Activated CD4-positive, alpha-beta T cell treated with anti-CD3 and anti-CD28 coated beads for 36 hours (primary cell): Measurements from ENCODE around the gene CYFIP2. TPM values are rescaled to one million over a fixed set of nuclear protein-coding genes. Genes with fewer than 3 reads are reported as not detected.
A peak's percentile ranks its signal among the peaks of the same experiment; 100 is the strongest.

Experiments used
- ATAC-seq: fragments of 200-7000 bp; cut with Tn5 transposase; one replicate; pipeline ENCODE4 v1.10.0; 2021; ENCODE audit warnings: mild to moderate bottlenecking, moderate library complexity
- CTCF ChIA-PET: fragments of 350-600 bp; sonication (Branson Sonifier 250); formaldehyde crosslinking; loops from one replicate; lab custom pipeline; 2021; ENCODE audit warnings: antibody characterized with exemption; lab: Charles Lee
- POLR2A ChIA-PET: fragments of 350-600 bp; sonication (Branson Sonifier 250); formaldehyde crosslinking; loops from one replicate; lab custom pipeline; 2021; ENCODE audit warnings: antibody characterized with exemption, inconsistent platforms; lab: Charles Lee
- DNase-seq: peaks from one replicate; pipeline ENCODE4 v3.0.0-alpha.2; 2020
- H3K27ac Mint-ChIP-seq: one replicate; pipeline ENCODE4 v1.8.0; 2021; ENCODE audit warnings: mixed read lengths
- H3K27me3 Mint-ChIP-seq: one replicate; pipeline ENCODE4 v1.8.0; 2021; ENCODE audit warnings: mixed read lengths
- H3K36me3 Mint-ChIP-seq: one replicate; pipeline ENCODE4 v1.8.0; 2021; ENCODE audit warnings: low read depth, mixed read lengths
- H3K4me1 Mint-ChIP-seq: one replicate; pipeline ENCODE4 v1.8.0; 2021; ENCODE audit warnings: mixed read lengths
- H3K4me3 Mint-ChIP-seq: one replicate; pipeline ENCODE4 v1.8.0; 2021; ENCODE audit warnings: mild to moderate bottlenecking, moderate library complexity, mixed read lengths
- H3K9me3 Mint-ChIP-seq: one replicate; pipeline ENCODE4 v1.8.0; 2021; ENCODE audit warnings: low read depth, mixed read lengths
- intact Hi-C, 2 experiments: fragments of 100-400 bp; cut with DNase I in 1 of 2; cut with micrococcal nuclease in 1 of 2; formaldehyde crosslinking; loops; one replicate each; pipeline versions ENCODE4 v1.14.2 to v1.15.1; 2022 to 2024; cut with DNase I, micrococcal nuclease
- total RNA-seq, 2 experiments: library from RNA; stranded (reverse); gene quantifications; one replicate each; pipeline ENCODE4 v1.2.3, GENCODE V29; 2021

Gene CYFIP2
- total RNA-seq, 2 experiments from 2014 or later = 277 to 526 TPM

GRCh38 chr5:157354800-157355199 lies 88.9 kb downstream of the CYFIP2 start:
- ATAC-seq (no peak), DNase-seq (no peak)
- ChIA-PET CTCF (interaction anchor here (0.7 to 1.7 kb wide), 5 partner anchors 10 to 98 kb away, joined by 3 to 7 read pairs (median 4); no protein-coding TSS in a partner anchor), POLR2A (no interaction called here)
- Mint-ChIP-seq H3K36me3 (peaks cover 77% of the 10 kb centered on the region), H3K9me3 (no peaks in the 10 kb centered on the region), H3K27ac (peak overlapping the region; percentile 22), H3K4me3 (no peak overlapping the region), H3K27me3 (no peaks in the 10 kb centered on the region), H3K4me1 (peaks cover 53% of the 10 kb centered on the region)
- intact Hi-C loops = loop anchor here in 1 of 2 experiments (5.0 kb wide), 1 partner anchor 243 kb away; no protein-coding TSS in a partner anchor

- ChIA-PET CTCF (interaction anchor here (0.8 to 1.4 kb wide), 4 partner anchors 14 to 1595 kb away, joined by 3 to 7 read pairs (median 4); no protein-coding TSS in a partner anchor), POLR2A (no interaction called here)
Observed at GRCh38 chr5:157356576-157356975, 90.7 kb downstream of the CYFIP2 start.

GRCh38 chr5:157357823-157358222 lies 91.9 kb downstream of the CYFIP2 start:
- intact Hi-C loops = no loop called here
- DNase-seq (no peak), ATAC-seq (no peak)
- Mint-ChIP-seq H3K27ac (no peak overlapping the region), H3K27me3 (no peaks in the 10 kb centered on the region), H3K9me3 (no peaks in the 10 kb centered on the region), H3K4me1 (peaks cover 29% of the 10 kb centered on the region), H3K36me3 (peaks cover 79% of the 10 kb centered on the region), H3K4me3 (no peak overlapping the region)
- POLR2A ChIA-PET = no interaction called here
- CTCF ChIA-PET = interaction anchor here (0.6 to 1.4 kb wide), 3 partner anchors 15 to 90 kb away, joined by 3 to 7 read pairs (median 3); no protein-coding TSS in a partner anchor

More at GRCh38 chr5:157356576-157356975, 90.7 kb downstream of the CYFIP2 start:
- Mint-ChIP-seq H3K27ac (peak overlapping the region; percentile 26), H3K9me3 (no peaks in the 10 kb centered on the region), H3K27me3 (no peaks in the 10 kb centered on the region), H3K36me3 (peaks cover 78% of the 10 kb centered on the region), H3K4me3 (no peak overlapping the region), H3K4me1 (peaks cover 36% of the 10 kb centered on the region)
- DNase-seq = no peak
- intact Hi-C loops = no loop called here
- ATAC-seq = no peak

- Mint-ChIP-seq H3K36me3 (peaks cover 77% of the 10 kb centered on the region), H3K27me3 (no peaks in the 10 kb centered on the region), H3K9me3 (no peaks in the 10 kb centered on the region), H3K4me1 (peaks cover 19% of the 10 kb centered on the region), H3K4me3 (no peak overlapping the region), H3K27ac (peak overlapping the region; percentile 37)
- DNase-seq (no peak), ATAC-seq (no peak)
- ChIA-PET CTCF (interaction anchor here (0.6 to 1.3 kb wide), 2 partner anchors 17 to 211 kb away, joined by 3 to 4 read pairs; no protein-coding TSS in a partner anchor), POLR2A (no interaction called here)
- intact Hi-C loops = no loop called here
Observed at GRCh38 chr5:157358871-157359270, 92.9 kb downstream of the CYFIP2 start.

- DNase-seq (no peak), ATAC-seq (no peak)
- peaks cover 77% of the 10 kb centered on the region for H3K36me3 Mint-ChIP-seq
- H3K4me3 Mint-ChIP-seq = no peak overlapping the region
- H3K27me3 Mint-ChIP-seq = no peaks in the 10 kb centered on the region
- intact Hi-C loops = no loop called here
- CTCF ChIA-PET = interaction anchor here (0.6 to 1.6 kb wide), 9 partner anchors 14 to 384 kb away, joined by 3 to 8 read pairs (median 3); partner anchors contain the start of gene LSM11
- H3K9me3 Mint-ChIP-seq = no peaks in the 10 kb centered on the region
- peaks cover 15% of the 10 kb centered on the region for H3K4me1 Mint-ChIP-seq
- POLR2A ChIA-PET = no interaction called here
- H3K27ac Mint-ChIP-seq = peak overlapping the region; percentile 55
Observed at GRCh38 chr5:157359356-157360055, 93.6 kb downstream of the CYFIP2 start.

GRCh38 chr5:157362012-157362411 lies 96.1 kb downstream of the CYFIP2 start:
- CTCF ChIA-PET = interaction anchor here (0.7 to 1.5 kb wide), 3 partner anchors 19 to 36 kb away, joined by 3 to 6 read pairs (median 6); no protein-coding TSS in a partner anchor
- POLR2A ChIA-PET = interaction anchor here (0.6 kb wide), 1 partner anchor 17 kb away, joined by 3 read pairs; a partner anchor contains a TSS
- peaks cover 63% of the 10 kb centered on the region for H3K36me3 Mint-ChIP-seq

GRCh38 chr5:157362502-157362901 lies 96.6 kb downstream of the CYFIP2 start:
- H3K4me3 Mint-ChIP-seq = no peak overlapping the region
- CTCF ChIA-PET = interaction anchor here (0.7 to 1.5 kb wide), 3 partner anchors 19 to 36 kb away, joined by 3 to 6 read pairs (median 6); no protein-coding TSS in a partner anchor
- ATAC-seq (no peak), DNase-seq (no peak)
- POLR2A ChIA-PET = no interaction called here
- peaks cover 63% of the 10 kb centered on the region for H3K36me3 Mint-ChIP-seq
- H3K9me3 Mint-ChIP-seq = no peaks in the 10 kb centered on the region
- H3K27me3 Mint-ChIP-seq = no peaks in the 10 kb centered on the region
- intact Hi-C loops = no loop called here
- peak overlapping the region; percentile 70 for H3K27ac Mint-ChIP-seq
- peaks cover 5% of the 10 kb centered on the region for H3K4me1 Mint-ChIP-seq

More at GRCh38 chr5:157362012-157362411, 96.1 kb downstream of the CYFIP2 start:
- intact Hi-C loops = no loop called here
- Mint-ChIP-seq H3K4me1 (peaks cover 5% of the 10 kb centered on the region), H3K4me3 (no peak overlapping the region), H3K27ac (peak overlapping the region; percentile 73), H3K9me3 (no peaks in the 10 kb centered on the region), H3K27me3 (no peaks in the 10 kb centered on the region)
- ATAC-seq (no peak), DNase-seq (no peak)

GRCh38 chr5:157362982-157363381 lies 97.1 kb downstream of the CYFIP2 start:
- Mint-ChIP-seq H3K36me3 (peaks cover 60% of the 10 kb centered on the region), H3K9me3 (no peaks in the 10 kb centered on the region), H3K27me3 (no peaks in the 10 kb centered on the region), H3K4me1 (peaks cover 5% of the 10 kb centered on the region), H3K4me3 (no peak overlapping the region), H3K27ac (peak overlapping the region; percentile 45)
- intact Hi-C loops = no loop called here
- DNase-seq = no peak
- POLR2A ChIA-PET = no interaction called here
- no peak for ATAC-seq
- CTCF ChIA-PET = no interaction called here

GRCh38 chr5:157365732-157366131 lies 99.8 kb downstream of the CYFIP2 start:
- intact Hi-C loops = no loop called here
- Mint-ChIP-seq H3K27me3 (no peaks in the 10 kb centered on the region), H3K4me3 (no peak overlapping the region), H3K36me3 (peaks cover 54% of the 10 kb centered on the region), H3K27ac (no peak overlapping the region), H3K4me1 (peaks cover 10% of the 10 kb centered on the region), H3K9me3 (no peaks in the 10 kb centered on the region)
- DNase-seq = no peak
- ChIA-PET CTCF (interaction anchor here (0.9 kb wide), 1 partner anchor 394 kb away, joined by 4 read pairs; no protein-coding TSS in a partner anchor), POLR2A (no interaction called here)
- ATAC-seq = no peak

- intact Hi-C loops = no loop called here
- no peaks in the 10 kb centered on the region for H3K9me3 Mint-ChIP-seq
- H3K4me3 Mint-ChIP-seq = no peak overlapping the region
- H3K27me3 Mint-ChIP-seq = no peaks in the 10 kb centered on the region
- POLR2A ChIA-PET = no interaction called here
- DNase-seq (no peak), ATAC-seq (no peak)
- peak overlapping the region; percentile 39 for H3K27ac Mint-ChIP-seq
- H3K36me3 Mint-ChIP-seq = peaks cover 51% of the 10 kb centered on the region
- H3K4me1 Mint-ChIP-seq = peaks cover 13% of the 10 kb centered on the region
- CTCF ChIA-PET = no interaction called here
Observed at GRCh38 chr5:157366741-157367674, 101.1 kb downstream of the CYFIP2 start.

- intact Hi-C loops = no loop called here
- CTCF ChIA-PET = interaction anchor here (0.9 to 3.6 kb wide), 6 partner anchors 17 to 349 kb away, joined by 3 to 19 read pairs (median 4); no protein-coding TSS in a partner anchor
- no peak for DNase-seq
- Mint-ChIP-seq H3K9me3 (no peaks in the 10 kb centered on the region), H3K27me3 (no peaks in the 10 kb centered on the region), H3K4me1 (peaks cover 14% of the 10 kb centered on the region), H3K4me3 (no peak overlapping the region), H3K36me3 (peaks cover 51% of the 10 kb centered on the region), H3K27ac (no peak overlapping the region)
- no peak for ATAC-seq
- POLR2A ChIA-PET = no interaction called here
Observed at GRCh38 chr5:157369507-157369906, 103.6 kb downstream of the CYFIP2 start.
